Testis (tissue), 2 donors: ENCODE measurements around the gene INSR.

Source experiments
- POLR2A ChIP-seq: fragments of 450-650 bp; IDR thresholded peaks from one replicate; pipeline ENCODE4 v1.6.1; 2017; ENCODE audit warnings: antibody characterized with exemption, mild to moderate bottlenecking, moderate library complexity
- TF ChIP-seq, protein P1 (sequence below), 3 experiments: fragments of 450-650 bp in 2 of 3; fragments of 200-600 bp in 1 of 3; sonication (generic) in 1 of 3; IDR thresholded peaks; one replicate each; pipeline ENCODE4 v1.5.1; 2016 to 2019; ENCODE audit warnings: antibody characterized with exemption in 3 of 3, mild to moderate bottlenecking in 2 of 3, moderate library complexity in 1 of 3

DNA sequence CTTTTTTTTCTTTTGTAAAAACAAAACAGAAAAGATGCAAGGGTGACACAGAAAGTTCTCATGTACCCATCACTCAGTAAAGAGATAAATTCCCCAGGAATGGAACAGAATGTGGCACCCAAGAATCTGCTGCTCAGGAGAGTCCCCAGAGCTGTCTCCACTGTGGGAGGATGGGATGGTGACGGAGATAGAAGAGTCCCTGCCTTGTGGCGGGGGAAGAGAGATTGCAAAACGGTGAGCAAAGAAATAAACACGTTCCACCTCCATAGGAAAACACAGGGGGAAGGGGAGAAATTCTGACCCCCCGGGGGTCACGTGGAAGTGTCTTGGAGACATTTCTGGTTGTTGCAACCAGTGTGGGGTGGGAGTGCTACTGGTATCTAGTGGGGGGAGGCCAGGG lies 76.4 kb downstream of the INSR start:
- TF ChIP-seq, protein P1, sequence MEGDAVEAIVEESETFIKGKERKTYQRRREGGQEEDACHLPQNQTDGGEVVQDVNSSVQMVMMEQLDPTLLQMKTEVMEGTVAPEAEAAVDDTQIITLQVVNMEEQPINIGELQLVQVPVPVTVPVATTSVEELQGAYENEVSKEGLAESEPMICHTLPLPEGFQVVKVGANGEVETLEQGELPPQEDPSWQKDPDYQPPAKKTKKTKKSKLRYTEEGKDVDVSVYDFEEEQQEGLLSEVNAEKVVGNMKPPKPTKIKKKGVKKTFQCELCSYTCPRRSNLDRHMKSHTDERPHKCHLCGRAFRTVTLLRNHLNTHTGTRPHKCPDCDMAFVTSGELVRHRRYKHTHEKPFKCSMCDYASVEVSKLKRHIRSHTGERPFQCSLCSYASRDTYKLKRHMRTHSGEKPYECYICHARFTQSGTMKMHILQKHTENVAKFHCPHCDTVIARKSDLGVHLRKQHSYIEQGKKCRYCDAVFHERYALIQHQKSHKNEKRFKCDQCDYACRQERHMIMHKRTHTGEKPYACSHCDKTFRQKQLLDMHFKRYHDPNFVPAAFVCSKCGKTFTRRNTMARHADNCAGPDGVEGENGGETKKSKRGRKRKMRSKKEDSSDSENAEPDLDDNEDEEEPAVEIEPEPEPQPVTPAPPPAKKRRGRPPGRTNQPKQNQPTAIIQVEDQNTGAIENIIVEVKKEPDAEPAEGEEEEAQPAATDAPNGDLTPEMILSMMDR (IDR thresholded peaks at IDR 0.05), result no peak
- no peak for TF ChIP-seq POLR2A
